Measurements from ENCODE around the gene REX1BD. TPM values are rescaled to one million over a fixed set of nuclear protein-coding genes. Genes with fewer than 3 reads are reported as not detected.

The REX1BD gene
- total and polyA plus RNA-seq, 2 of the 8 experiments (the other 6 are each of a cell fraction or from before 2014, with no cell fraction given): 56.8 to 62.7 TPM

DNA sequence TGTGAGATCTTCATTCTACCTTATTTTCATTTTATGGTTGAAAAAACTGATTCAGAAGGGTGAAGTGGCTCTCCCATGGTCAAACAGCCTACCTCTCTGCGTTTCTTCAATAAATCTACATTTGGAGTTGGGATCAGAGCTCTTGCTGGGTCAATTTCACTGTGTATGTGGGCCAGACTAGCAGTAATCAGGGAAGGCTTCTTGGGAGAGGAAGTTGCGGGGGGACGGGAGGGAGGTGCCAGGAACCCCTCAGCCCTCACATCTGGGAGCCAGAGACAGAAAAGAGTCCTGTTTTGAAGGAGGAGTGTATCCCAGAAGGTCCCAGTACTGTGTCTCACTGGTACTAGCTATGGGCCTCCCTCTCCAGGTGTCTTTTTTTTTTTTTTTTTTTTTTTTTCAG lies 30.0 kb upstream of the REX1BD start (continued):
- TF ChIP-seq, protein P1, sequence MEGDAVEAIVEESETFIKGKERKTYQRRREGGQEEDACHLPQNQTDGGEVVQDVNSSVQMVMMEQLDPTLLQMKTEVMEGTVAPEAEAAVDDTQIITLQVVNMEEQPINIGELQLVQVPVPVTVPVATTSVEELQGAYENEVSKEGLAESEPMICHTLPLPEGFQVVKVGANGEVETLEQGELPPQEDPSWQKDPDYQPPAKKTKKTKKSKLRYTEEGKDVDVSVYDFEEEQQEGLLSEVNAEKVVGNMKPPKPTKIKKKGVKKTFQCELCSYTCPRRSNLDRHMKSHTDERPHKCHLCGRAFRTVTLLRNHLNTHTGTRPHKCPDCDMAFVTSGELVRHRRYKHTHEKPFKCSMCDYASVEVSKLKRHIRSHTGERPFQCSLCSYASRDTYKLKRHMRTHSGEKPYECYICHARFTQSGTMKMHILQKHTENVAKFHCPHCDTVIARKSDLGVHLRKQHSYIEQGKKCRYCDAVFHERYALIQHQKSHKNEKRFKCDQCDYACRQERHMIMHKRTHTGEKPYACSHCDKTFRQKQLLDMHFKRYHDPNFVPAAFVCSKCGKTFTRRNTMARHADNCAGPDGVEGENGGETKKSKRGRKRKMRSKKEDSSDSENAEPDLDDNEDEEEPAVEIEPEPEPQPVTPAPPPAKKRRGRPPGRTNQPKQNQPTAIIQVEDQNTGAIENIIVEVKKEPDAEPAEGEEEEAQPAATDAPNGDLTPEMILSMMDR (IDR thresholded peaks at IDR 0.05; ENCODE audit: control extremely low read depth in 1 of 3, insufficient read depth in 1 of 3, low read depth in 1 of 3, low read length in 3 of 3): no peak
- TF ChIP-seq RXRA (IDR thresholded peaks at IDR 0.05; ENCODE audit: insufficient read depth, low read depth, low read length): no peak
- TF ChIP-seq TCF12 (IDR thresholded peaks at IDR 0.05; ENCODE audit: low read depth, low read length): no peak
- no peak for TF ChIP-seq ASH2L (IDR thresholded peaks at IDR 0.05; ENCODE audit: low read length)
- TF ChIP-seq GTF2F1 (IDR thresholded peaks at IDR 0.05; ENCODE audit: borderline replicate concordance, low read depth, low read length): no peak
- no peak for TF ChIP-seq SIX5 (IDR thresholded peaks at IDR 0.05; ENCODE audit: low read depth, low read length)
- TF ChIP-seq MAFK (IDR thresholded peaks at IDR 0.05; ENCODE audit: low read depth, low read length): no peak
